Stimulated activated CD4-positive, alpha-beta T cell treated with anti-CD3 and anti-CD28 coated beads, Interleukin-1b, Interleukin-23, amount 100 ng/mL, for 24 hours (primary cell): Measurements from ENCODE around the gene PLPPR2.
"Not testable (repeated sequence)": the region's sequence is repeated elsewhere in the genome, so short reads cannot be mapped to it uniquely, and the experiment has no call there.

Experiments used
- DNase-seq, 4 experiments: peaks; one replicate each; pipeline ENCODE4 v3.0.0-alpha.2; 2020; ENCODE audit warnings: low read depth in 4 of 4, low spot score in 1 of 4

Gene PLPPR2

GRCh38 chr19:11370744-11371143 lies 15.5 kb downstream of the PLPPR2 start:
- DNase-seq = no peak

GRCh38 chr19:11373166-11373884 lies 18.1 kb downstream of the PLPPR2 start:
- DNase-seq = no peak

GRCh38 chr19:11373885-11374432 lies 18.7 kb downstream of the PLPPR2 start:
- DNase-seq = no peak

GRCh38 chr19:11374433-11375142 lies 19.4 kb downstream of the PLPPR2 start, which contains the start of gene SWSAP1:
TSS of gene SWSAP1 (plus strand) at chr19:11374666. CDS start at chr19:11374681, 15 bp downstream.
- peak; percentile 85 to 94 (median 92) for DNase-seq

GRCh38 chr19:11375143-11375948 lies 20.1 kb downstream of the PLPPR2 start:
- peak in 2 of 4 experiments; percentile 40 to 61 for DNase-seq

GRCh38 chr19:11377237-11377636 lies 22.0 kb downstream of the PLPPR2 start:
- no peak for DNase-seq

- DNase-seq = no peak
Measured at GRCh38 chr19:11377756-11378155, 22.5 kb downstream of the PLPPR2 start.

- no peak for DNase-seq
Measured at GRCh38 chr19:11378319-11379189, 23.3 kb downstream of the PLPPR2 start.

- DNase-seq = not testable (repeated sequence)
Measured at GRCh38 chr19:11379269-11379845, 24.1 kb downstream of the PLPPR2 start.

GRCh38 chr19:11379857-11380350 lies 24.7 kb downstream of the PLPPR2 start:
- no peak for DNase-seq

GRCh38 chr19:11380653-11381537 lies 25.7 kb downstream of the PLPPR2 start:
- peak; percentile 73 to 97 (median 83) for DNase-seq

GRCh38 chr19:11382898-11383705 lies 27.9 kb downstream of the PLPPR2 start:
- DNase-seq = no peak

GRCh38 chr19:11383706-11384048 lies 28.4 kb downstream of the PLPPR2 start:
- no peak for DNase-seq

GRCh38 chr19:11384778-11385129 lies 29.5 kb downstream of the PLPPR2 start:
- no peak for DNase-seq

GRCh38 chr19:11387162-11388034 lies 32.2 kb downstream of the PLPPR2 start:
- no peak for DNase-seq

- no peak for DNase-seq
Measured at GRCh38 chr19:11390359-11390758, 35.1 kb downstream of the PLPPR2 start.
